ENCODE data around the gene ANKRD23.

DNA sequence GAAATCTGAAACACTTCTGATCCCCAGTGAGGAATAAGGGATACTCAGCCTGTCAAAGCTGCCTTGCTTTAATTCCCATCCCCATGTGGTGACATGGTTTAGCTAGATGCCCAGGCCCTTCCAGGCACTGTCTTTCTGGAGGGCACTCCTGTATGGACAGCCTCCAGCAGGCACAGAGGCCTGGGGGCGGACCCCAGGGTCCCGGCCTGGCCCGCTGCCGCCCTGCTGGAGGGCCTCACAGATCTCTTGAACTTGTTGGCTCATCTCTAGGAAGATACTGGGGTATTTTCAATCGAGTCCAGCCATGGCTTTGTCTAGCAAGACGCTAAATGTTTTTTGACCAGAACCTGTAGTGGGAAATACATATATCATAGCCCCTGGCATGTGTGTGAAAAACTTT, 48.7 kb downstream of the ANKRD23 start:
- TF ChIP-seq ZBTB7A (IDR thresholded peaks at IDR 0.05; ENCODE audit: low read depth), result no peak
- TF ChIP-seq EP300 (IDR thresholded peaks at IDR 0.05; ENCODE audit: borderline replicate concordance), result no peak
- TF ChIP-seq, protein P1, sequence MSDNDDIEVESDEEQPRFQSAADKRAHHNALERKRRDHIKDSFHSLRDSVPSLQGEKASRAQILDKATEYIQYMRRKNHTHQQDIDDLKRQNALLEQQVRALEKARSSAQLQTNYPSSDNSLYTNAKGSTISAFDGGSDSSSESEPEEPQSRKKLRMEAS (IDR thresholded peaks at IDR 0.05), result no peak
- no peak for TF ChIP-seq TAF1 (IDR thresholded peaks at IDR 0.05; ENCODE audit: low read depth)
- TF ChIP-seq, protein P2, sequence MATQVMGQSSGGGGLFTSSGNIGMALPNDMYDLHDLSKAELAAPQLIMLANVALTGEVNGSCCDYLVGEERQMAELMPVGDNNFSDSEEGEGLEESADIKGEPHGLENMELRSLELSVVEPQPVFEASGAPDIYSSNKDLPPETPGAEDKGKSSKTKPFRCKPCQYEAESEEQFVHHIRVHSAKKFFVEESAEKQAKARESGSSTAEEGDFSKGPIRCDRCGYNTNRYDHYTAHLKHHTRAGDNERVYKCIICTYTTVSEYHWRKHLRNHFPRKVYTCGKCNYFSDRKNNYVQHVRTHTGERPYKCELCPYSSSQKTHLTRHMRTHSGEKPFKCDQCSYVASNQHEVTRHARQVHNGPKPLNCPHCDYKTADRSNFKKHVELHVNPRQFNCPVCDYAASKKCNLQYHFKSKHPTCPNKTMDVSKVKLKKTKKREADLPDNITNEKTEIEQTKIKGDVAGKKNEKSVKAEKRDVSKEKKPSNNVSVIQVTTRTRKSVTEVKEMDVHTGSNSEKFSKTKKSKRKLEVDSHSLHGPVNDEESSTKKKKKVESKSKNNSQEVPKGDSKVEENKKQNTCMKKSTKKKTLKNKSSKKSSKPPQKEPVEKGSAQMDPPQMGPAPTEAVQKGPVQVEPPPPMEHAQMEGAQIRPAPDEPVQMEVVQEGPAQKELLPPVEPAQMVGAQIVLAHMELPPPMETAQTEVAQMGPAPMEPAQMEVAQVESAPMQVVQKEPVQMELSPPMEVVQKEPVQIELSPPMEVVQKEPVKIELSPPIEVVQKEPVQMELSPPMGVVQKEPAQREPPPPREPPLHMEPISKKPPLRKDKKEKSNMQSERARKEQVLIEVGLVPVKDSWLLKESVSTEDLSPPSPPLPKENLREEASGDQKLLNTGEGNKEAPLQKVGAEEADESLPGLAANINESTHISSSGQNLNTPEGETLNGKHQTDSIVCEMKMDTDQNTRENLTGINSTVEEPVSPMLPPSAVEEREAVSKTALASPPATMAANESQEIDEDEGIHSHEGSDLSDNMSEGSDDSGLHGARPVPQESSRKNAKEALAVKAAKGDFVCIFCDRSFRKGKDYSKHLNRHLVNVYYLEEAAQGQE (IDR thresholded peaks at IDR 0.05; ENCODE audit: low read depth), result no peak
